ES-I3 (cell line): ENCODE data around the gene HELZ2.
"Not testable (repeated sequence)": the region's sequence is repeated elsewhere in the genome, so short reads cannot be mapped to it uniquely, and the experiment has no call there.

ENCODE experiments used
- H3K36me3 ChIP-seq: 2 replicates; pipeline ENCODE4 v1.6.1; 2013; ENCODE audit warnings: mild to moderate bottlenecking, low read length, control low read depth, moderate library complexity; ENCODE audit not compliant: insufficient read depth
- H3K4me1 ChIP-seq: 2 replicates; pipeline ENCODE4 v1.6.1; 2013; ENCODE audit warnings: mild to moderate bottlenecking, control low read depth, low read length; ENCODE audit not compliant: insufficient read depth
- H3K9ac ChIP-seq: 2 replicates; pipeline ENCODE4 v1.6.1; 2013; ENCODE audit warnings: low read depth, mild to moderate bottlenecking, low read length, moderate library complexity
- H3K9me3 ChIP-seq: 2 replicates; pipeline ENCODE4 v1.6.1; 2013; ENCODE audit warnings: mild to moderate bottlenecking, low read length, moderate library complexity; ENCODE audit not compliant: control insufficient read depth, insufficient read depth

HELZ2 gene

DNA sequence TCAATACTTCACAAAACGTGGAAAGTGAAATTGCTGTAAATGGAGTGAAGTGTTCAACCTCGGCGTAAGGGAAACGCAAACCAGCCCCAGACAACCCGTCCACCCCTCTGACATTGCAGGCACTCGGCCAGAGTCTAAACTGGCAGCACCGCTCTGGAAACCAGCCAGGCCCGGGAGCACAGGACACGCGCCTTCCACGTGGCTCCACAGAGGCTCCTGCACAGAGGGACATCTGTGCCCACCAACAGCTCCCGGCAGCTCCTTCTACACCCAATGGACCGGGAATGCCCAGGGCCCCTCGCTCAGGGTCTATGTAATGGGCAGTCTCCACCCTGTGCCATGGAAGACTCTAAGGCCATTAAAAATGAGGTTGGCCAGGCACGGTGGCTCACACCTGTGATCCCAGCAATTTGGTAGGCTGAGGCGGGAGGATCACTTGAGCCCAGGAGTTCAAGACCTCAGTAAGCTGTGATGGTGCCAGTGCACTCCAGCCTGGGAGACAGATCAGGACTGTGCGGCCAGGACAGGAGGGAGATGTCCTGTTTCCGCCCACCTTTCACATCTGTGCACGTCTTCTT lies 3.4 kb upstream of the HELZ2 start:
- no peak overlapping the region for H3K9ac ChIP-seq
- H3K9me3 ChIP-seq, result no peaks in the 10 kb centered on the region
- H3K4me1 ChIP-seq, result no peaks in the 10 kb centered on the region
- H3K36me3 ChIP-seq, result no peaks in the 10 kb centered on the region

DNA sequence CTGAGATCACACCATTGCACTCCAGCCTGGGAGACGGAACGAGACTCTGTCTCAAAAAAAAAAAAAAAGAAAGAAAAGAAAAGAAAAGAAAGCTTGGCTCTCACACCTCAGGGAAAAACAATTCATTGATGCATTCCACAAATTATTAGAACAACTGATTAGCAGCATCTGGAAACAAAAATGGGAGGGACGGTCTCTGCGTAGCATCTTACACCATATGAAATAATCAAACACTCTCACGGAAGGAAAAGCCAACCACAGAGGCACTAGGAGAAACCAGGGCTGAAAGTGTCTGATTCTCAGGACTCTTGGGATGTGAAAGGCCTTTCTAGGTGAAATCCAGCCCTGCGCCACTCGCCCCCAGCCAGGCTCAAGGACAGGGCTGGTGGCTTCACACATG lies 2.3 kb upstream of the HELZ2 start:
- Histone ChIP-seq H3K9ac (no peak overlapping the region), H3K9me3 (no peaks in the 10 kb centered on the region), H3K4me1 (no peaks in the 10 kb centered on the region), H3K36me3 (no peaks in the 10 kb centered on the region)

DNA sequence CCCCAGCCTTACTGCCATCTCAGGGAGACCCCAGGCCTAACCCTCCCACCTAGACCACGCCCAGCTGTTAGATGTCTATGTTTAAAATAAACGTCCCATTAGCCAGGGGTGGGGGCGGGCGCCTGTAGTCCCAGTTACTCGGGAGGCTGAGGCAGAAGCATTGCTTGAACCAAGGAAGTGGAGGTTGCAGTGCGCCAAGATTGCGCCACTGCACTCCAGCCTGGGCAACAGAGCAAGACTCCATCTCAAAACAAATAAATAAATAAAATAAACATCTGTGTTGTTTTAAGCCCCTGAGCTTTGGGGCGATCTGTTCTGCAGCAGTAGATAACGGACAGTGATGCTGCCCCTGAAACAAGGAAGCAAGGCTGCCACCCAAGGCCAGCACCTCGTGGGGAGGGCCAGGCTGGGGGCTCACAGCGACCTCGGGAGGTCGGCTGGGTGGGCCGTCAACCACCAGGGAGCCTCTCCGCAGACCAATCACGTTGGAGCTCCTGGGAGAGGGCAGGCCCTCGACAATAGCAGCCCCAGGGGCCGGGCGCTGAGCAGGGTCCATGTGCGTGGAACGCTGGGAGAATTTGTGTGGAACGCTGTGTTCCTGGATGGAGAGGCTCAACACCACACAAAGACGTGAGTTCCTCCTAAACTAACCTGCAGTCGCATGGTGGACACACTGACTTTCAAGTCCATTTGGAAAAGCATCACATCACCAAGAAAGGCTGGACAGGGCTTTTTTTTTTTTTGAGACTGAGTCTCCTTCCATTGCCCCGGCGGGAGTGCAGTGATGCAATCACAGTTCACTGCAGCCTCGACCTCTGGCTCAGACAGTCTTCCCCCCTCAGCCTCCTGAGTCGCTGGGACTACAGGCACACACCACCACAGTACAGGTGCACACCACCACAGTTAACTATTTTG lies 1.0 kb upstream of the HELZ2 start:
- Histone ChIP-seq H3K36me3 (no peaks in the 10 kb centered on the region), H3K9me3 (no peaks in the 10 kb centered on the region), H3K9ac (no peak overlapping the region), H3K4me1 (no peaks in the 10 kb centered on the region)

DNA sequence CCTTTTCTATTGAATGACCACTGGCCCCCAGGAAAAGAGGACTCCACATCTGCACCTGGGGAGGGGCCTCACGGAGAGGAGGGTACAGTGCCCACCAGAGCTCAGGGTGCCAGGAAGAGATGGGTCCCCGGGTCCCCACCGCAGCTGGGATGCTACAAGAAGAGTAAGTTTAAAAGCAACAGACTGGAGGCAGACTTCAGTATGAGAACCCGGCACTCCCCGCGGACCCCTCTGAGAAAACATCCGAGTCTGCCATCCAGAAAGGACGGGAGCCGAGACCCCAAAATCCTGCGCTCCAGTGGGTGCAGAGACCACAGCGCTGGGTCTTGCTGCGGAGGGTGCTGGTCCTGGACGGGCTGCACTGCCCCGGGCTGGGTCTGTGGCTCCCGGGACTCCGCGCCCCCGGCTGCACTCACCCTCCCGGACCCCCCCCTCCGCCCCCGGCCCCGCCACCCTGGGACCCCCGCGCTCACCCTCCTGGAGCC lies 350 bp downstream of the HELZ2 start:
- H3K36me3 ChIP-seq, result no peaks in the 10 kb centered on the region
- H3K9ac ChIP-seq, result peak overlapping the region; percentile 42
- no peaks in the 10 kb centered on the region for H3K9me3 ChIP-seq
- H3K4me1 ChIP-seq, result no peaks in the 10 kb centered on the region

DNA sequence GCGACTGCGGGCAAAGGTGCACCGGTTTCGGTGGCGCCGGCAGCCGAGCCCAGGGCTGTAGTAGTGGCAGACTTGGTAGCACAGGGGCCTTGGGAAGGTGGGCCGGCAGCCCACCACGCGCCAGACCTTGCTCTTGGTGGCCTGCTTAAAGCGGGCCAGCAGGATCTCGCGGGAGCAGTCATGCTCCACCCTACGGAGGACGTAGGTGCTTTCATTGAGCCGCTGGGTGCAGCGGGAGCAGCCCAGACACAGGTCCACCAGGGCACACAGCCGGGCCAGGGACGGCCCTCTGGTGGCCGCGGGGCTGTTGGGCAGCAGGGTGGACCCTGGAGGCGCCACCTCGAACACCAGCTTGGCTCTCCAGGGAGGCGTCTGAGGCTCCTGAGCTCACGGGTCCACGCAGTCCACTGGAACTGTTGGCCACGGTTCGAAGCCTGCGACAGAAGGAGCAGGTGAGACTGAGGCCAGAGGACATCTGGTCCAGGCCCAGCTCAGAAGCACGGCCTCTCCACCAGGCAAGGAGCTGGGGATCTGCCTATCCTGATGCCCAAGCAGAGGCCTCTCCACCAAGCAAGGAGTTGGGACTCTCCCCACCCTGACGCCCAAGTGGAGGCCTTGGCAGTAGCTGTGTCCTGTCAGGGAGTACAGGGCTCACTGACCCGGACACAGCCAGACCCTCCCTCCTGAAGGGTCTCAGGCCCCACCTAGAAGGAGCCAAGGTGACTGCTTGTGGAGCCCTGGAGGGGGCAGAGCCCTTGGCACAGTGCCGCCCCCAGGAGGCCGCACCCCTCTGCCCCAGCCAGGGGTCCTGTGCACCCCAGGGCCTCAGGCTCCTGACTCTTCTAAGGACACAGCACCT lies 1.0 kb downstream of the HELZ2 start:
- H3K36me3 ChIP-seq, result no peaks in the 10 kb centered on the region
- H3K9me3 ChIP-seq, result no peaks in the 10 kb centered on the region
- no peaks in the 10 kb centered on the region for H3K4me1 ChIP-seq
- H3K9ac ChIP-seq, result peak overlapping the region; percentile 42; the same call in 1 of the 2 replicates

DNA sequence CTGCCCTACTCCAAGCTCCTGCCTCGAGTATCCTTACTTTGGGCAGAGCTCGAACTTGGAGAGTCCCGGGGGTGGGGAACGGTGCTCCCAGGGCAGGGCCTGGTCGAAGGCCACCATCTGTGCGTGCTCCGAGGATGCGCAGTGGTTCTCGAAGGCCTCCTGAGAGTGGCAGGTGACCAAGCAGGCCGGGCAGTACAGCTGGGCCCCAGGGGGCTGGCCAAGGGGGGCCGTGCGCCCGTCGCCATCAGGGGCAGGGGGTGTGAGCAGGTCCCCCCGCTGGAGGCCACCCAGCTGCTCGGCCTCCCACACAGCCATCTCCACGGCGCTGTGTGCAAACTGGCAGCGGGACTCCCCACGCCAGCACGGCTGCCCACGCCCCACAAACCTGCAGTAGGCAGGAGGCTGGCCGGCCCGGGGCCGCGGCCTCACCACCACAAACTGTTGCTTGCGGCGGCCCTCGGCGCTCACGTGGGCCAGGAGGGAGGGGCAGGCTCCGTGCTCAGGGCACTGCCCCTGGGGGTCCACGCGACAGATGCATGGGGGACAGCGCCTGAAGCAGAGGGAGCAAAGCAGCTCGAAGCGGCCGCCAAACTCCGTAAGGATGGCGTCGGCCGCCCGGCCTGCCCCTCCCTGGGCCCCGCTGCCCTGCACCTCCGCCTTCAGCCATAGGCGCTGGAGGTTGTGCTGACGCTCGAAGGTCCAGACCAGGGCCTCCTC lies 1.8 kb downstream of the HELZ2 start:
- Histone ChIP-seq H3K9ac (no peak overlapping the region), H3K36me3 (no peaks in the 10 kb centered on the region), H3K9me3 (no peaks in the 10 kb centered on the region), H3K4me1 (no peaks in the 10 kb centered on the region)

DNA sequence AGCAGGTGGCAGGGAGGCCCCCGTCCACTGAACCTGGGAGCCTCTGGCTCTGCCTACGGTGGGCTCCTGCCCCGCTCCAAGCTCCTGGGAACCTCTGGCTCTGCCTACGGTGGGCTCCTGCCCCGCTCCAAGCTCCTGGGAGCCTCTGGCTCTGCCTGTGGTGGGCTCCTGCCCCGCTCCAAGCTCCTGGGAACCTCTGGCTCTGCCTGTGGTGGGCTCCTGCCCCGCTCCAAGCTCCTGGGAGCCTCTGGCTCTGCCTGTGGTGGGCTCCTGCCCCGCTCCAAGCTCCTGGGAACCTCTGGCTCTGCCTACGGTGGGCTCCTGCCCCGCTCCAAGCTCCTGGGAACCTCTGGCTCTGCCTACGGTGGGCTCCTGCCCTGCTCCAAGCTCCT lies 3.0 kb downstream of the HELZ2 start:
- H3K9me3 ChIP-seq, H3K9ac ChIP-seq, H3K36me3 ChIP-seq, H3K4me1 ChIP-seq: not testable (repeated sequence)

DNA sequence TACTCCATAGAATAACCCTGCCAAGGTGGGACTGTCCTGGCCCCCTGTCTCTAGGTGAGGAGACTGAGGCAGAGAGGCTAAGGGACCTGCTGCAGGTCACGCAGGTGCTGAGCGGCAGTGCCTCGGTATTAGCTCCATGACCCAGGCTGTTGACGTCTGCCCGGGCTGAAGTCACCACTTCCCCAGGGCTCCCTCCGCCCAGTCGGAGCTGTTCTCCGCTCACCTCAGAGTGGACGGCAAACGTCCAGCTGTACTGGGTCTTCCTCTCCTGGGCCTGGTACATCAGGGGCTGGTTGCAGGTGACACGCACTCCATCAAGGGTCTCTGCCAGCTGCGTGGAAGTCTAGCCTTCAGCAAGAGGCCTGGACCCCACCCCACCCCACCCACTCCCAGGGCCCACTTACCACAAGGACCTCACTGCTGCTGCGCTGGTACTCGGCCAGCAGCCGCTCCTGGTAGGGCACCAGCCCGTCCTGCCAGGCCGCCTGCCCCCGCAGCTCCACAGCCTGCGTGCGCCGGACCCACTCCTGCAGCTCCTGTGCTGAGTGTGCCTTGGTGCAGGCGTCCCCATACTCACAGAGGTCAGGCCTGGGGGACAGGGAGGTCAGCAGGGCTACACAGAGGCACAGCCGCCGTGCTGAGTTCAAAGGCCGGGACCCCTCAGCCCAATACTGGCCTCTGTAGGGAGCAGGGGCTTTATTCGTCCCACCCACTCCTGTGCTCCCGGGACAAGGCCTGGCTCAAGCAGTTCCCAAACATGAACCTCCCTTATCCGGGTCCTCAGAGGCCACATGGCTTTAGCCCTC lies 3.6 kb downstream of the HELZ2 start:
- Histone ChIP-seq H3K36me3 (no peaks in the 10 kb centered on the region), H3K9me3 (no peaks in the 10 kb centered on the region), H3K9ac (no peak overlapping the region), H3K4me1 (no peaks in the 10 kb centered on the region)

DNA sequence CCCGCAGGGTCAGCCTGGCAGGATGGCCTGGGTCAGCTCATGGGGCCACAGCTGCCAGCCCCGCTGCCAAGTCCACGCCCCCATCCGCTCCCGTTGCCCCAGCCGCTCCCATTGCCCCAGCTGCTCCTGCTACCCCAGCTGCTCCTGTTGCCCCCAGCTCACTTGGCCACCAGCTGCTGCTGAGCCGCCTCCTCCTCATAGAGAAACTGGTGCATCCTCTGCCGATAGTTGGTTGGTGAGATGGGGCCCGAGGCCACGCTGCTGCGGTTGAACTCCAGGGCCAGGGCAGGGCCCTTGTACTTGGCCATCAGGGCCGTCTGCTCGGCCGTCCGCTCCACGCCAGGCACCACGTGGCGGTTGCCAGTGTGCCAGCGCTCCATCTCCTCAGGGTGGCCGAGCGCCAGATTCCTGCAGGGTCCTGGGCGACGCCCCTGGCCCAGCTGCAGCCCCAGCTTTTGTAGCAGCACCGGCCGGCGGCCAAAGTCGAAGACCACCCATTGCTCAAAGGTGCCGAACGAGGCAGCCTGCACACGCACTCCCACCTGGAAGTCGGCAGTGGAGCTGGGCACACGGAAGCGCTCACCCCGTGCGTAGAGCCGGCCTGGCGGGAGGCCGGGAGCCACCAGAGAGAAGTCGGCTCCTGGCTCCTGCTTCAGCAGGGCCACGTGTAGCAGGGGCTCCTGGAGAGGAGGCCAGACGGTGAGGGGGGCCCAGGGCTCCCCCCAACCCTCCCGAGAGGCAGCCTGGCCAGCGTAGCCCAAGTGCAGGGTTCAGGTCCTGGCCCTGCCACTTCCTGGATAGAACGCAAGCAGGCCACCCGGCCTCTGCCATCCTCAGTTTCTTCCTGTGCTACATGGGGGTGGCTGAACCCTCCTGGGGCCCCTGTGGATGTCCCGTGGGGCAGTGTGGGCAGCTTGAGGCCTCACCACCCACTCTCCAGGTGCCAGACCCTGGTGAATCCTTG lies 4.8 kb downstream of the HELZ2 start:
- no peak overlapping the region for H3K9ac ChIP-seq
- H3K36me3 ChIP-seq, result no peaks in the 10 kb centered on the region
- no peaks in the 10 kb centered on the region for H3K9me3 ChIP-seq
- no peaks in the 10 kb centered on the region for H3K4me1 ChIP-seq

DNA sequence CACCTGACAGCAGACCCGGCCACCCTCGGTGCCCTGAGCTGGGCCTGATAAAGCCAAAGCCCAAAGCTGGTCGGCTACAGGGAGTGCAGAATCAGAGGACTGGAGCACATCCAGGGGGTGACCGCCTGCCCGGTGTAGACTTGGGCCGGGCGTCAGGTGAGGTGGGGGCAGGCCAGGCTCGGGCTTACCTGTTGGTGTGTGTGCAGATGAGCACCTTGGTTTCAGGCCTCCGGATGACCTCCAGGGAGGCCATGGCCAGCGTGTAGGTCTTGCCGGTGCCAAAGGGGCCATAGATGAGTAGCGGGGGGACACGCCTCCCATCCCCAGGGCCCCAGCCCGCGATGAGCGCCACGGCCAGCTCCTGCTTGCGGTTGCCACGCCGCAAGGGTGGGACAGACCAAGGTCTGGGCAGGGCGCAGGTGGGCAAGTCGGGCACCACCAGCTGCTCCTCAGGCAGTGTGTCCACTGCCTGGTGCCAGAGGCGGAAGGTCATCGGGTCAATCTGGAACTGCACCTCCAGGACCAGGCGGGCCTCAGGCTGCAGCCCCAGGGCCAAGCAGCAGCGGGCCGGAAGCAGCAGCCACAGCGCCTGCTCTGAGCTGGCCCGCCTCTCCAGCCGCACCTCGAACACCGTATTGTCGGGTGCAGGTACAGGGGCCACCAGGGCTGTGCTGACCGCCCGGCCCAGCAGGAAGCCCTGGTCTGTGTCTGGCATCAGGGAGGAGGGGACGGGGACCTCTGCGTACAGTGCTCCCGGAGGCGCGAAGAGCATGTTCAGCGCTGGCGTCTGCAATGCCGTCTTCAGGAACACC lies 5.7 kb downstream of the HELZ2 start:
- no peaks in the 10 kb centered on the region for H3K36me3 ChIP-seq
- H3K9ac ChIP-seq, result no peak overlapping the region
- H3K9me3 ChIP-seq, result no peaks in the 10 kb centered on the region
- H3K4me1 ChIP-seq, result no peaks in the 10 kb centered on the region

DNA sequence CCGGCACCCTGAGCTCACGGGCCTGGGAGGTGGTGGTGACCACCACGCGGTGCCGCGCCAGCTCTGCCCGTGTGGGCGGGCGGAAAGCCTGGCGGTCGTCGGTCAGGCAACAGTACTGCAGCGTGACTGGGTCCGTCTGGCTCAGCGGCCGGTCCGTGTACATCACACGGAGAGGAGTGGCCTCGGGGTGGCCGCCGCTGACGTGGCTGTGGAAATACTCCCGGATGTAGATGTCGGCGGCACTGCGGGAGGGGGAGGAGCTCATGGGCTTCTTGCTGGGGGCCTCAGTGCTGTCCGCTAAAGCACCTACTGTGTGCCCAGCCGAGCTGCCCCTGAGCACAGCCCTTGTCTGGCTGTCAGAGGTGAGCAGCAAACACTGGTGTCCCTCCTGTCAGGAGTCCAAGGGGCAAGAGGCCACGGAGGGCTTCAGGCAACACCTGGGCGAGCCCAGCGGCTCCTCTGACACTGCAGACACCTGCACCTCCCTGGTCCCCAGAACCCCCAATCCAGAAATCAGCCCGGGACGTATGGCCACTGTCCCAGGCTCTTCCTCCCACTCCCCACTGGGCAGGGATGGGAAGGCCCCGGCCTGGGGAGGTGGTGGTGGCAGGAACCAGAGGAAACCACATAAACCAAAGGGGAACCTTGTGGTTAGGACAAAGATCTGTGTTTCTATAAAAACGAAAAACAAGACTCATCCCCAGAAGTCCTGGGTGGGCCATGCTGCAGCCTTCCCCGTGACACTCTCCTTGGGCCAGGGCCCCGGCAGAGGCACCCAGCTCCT lies 6.5 kb downstream of the HELZ2 start:
- Histone ChIP-seq H3K4me1 (no peaks in the 10 kb centered on the region), H3K36me3 (no peaks in the 10 kb centered on the region), H3K9ac (no peak overlapping the region), H3K9me3 (no peaks in the 10 kb centered on the region)

DNA sequence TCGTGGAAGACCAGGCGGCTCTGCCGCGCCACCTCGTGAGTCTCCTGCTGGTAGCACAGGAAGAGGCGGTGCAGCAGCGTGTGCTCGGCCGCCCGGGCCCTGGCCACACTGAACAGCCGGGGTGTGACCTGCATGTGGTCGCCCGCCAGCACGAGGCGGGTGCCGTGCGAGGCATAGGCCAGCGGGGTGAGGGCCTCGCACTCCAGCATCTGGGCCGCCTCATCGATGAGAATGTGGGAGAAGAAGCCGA lies 7.0 kb downstream of the HELZ2 start:
- no peak overlapping the region for H3K9ac ChIP-seq
- no peaks in the 10 kb centered on the region for H3K4me1 ChIP-seq

More for the DNA sequence above, 7.0 kb downstream of the HELZ2 start:
- no peaks in the 10 kb centered on the region for H3K36me3 ChIP-seq
- no peaks in the 10 kb centered on the region for H3K9me3 ChIP-seq
